B cell (primary cell): ENCODE results near the gene RNF150. TPM values are rescaled to one million over a fixed set of nuclear protein-coding genes. Genes with fewer than 3 reads are reported as not detected.

Source experiments
- ATAC-seq: fragments of 200-7000 bp; cut with Tn5 transposase; one replicate; pipeline ENCODE4 v1.10.0; 2021; ENCODE audit warnings: low read depth, mild to moderate bottlenecking, moderate number of reproducible peaks, moderate library complexity
- CTCF ChIA-PET: fragments of 350-600 bp; sonication (Branson Sonifier 250); formaldehyde crosslinking; loops from one replicate; lab custom pipeline; 2021; ENCODE audit warnings: antibody characterized with exemption, inconsistent platforms; lab: Charles Lee
- POLR2A ChIA-PET: fragments of 350-600 bp; sonication (Branson Sonifier 250); formaldehyde crosslinking; loops from one replicate; lab custom pipeline; 2021; ENCODE audit warnings: antibody characterized with exemption; lab: Charles Lee
- DNase-seq: peaks from one replicate; pipeline ENCODE4 v3.0.0; 2013
- H2AFZ ChIP-seq: 2 replicates; pipeline ENCODE4 v1.6.1; 2012; ENCODE audit warnings: mild to moderate bottlenecking, low read depth, low read length; ENCODE audit not compliant: insufficient read depth, poor library complexity, severe bottlenecking
- H3K27ac ChIP-seq, 2 donors: 1 replicate in 1 of 2; 2 replicates in 1 of 2; pipeline ENCODE4 v1.5.1; 2012 to 2013; ENCODE audit warnings: low read length in 2 of 2, mild to moderate bottlenecking in 2 of 2, moderate library complexity in 1 of 2
- H3K27me3 ChIP-seq, 4 experiments: fragments of 200-600 bp in 1 of 4; sonication (generic) in 1 of 4; replicated peaks in 1 of 4; 1 replicate in 2 of 4; 2 replicates in 2 of 4; pipeline versions ENCODE4 v1.6.1 to v1.7.0; 2013 to 2016; ENCODE audit warnings: low read length in 3 of 4, mild to moderate bottlenecking in 2 of 4, mixed read lengths in 1 of 4, moderate library complexity in 1 of 4; ENCODE audit not compliant: insufficient read depth in 4 of 4, control insufficient read depth in 3 of 4; ENCODE audit errors: control extremely low read depth in 1 of 4
- H3K36me3 ChIP-seq, 2 experiments: replicated peaks in 1 of 2; 1 replicate in 1 of 2; 2 replicates in 1 of 2; pipeline versions ENCODE4 v1.6.1 to v1.7.1; 2013; ENCODE audit warnings: low read length in 1 of 2; ENCODE audit not compliant: insufficient read depth in 2 of 2, control insufficient read depth in 1 of 2; ENCODE audit errors: control extremely low read depth in 1 of 2, extremely low read depth in 1 of 2
- H3K4me1 ChIP-seq, 2 donors: fragments of 200-600 bp in 1 of 2; sonication (generic) in 1 of 2; 1 replicate in 1 of 2; 2 replicates in 1 of 2; pipeline versions ENCODE4 v1.5.1 to v1.6.1; 2013 to 2017; ENCODE audit warnings: low read length in 2 of 2; ENCODE audit not compliant: control insufficient read depth in 2 of 2, insufficient read depth in 2 of 2
- H3K4me2 ChIP-seq: replicated peaks from 2 replicates; pipeline ENCODE3; 2012; ENCODE audit warnings: mild to moderate bottlenecking, low read depth, low read length; ENCODE audit not compliant: poor library complexity, severe bottlenecking
- H3K4me3 ChIP-seq, 5 experiments: fragments of 200-600 bp in 1 of 5; sonication (generic) in 1 of 5; 1 replicate in 3 of 5; 2 replicates in 2 of 5; pipeline versions ENCODE4 v1.5.1 to v1.7.0; 2011 to 2016; ENCODE audit warnings: low read length in 4 of 5, mild to moderate bottlenecking in 4 of 5, low read depth in 2 of 5, control low read depth in 1 of 5, moderate library complexity in 1 of 5; ENCODE audit not compliant: insufficient read depth in 1 of 5; ENCODE audit errors: control extremely low read depth in 1 of 5, extremely low read depth in 1 of 5
- H3K79me2 ChIP-seq: fragments of 200-600 bp; sonication (generic); one replicate; pipeline ENCODE4 v1.6.0; 2016; ENCODE audit warnings: low read length; ENCODE audit not compliant: control insufficient read depth, insufficient read depth
- H3K9ac ChIP-seq: fragments of 200-600 bp; sonication (generic); 2 replicates; pipeline ENCODE4 v1.6.1; 2017; ENCODE audit warnings: mild to moderate bottlenecking, low read length, moderate library complexity
- H3K9me3 ChIP-seq, 3 donors: one replicate each; pipeline versions ENCODE4 v1.6.1 to v1.7.1; 2013; ENCODE audit warnings: low read length in 2 of 3; ENCODE audit not compliant: control insufficient read depth in 2 of 3, insufficient read depth in 1 of 3; ENCODE audit errors: control extremely low read depth in 1 of 3
- H4K20me1 ChIP-seq: 2 replicates; pipeline ENCODE4 v1.6.0; 2012; ENCODE audit warnings: mild to moderate bottlenecking, low read length; ENCODE audit not compliant: insufficient read depth, control insufficient read depth, poor library complexity, severe bottlenecking
- H3K27ac Mint-ChIP-seq: one replicate; pipeline ENCODE4 v1.8.0; 2021; ENCODE audit warnings: mixed read lengths
- H3K27me3 Mint-ChIP-seq: one replicate; pipeline ENCODE4 v1.8.0; 2021; ENCODE audit warnings: mixed read lengths
- H3K4me1 Mint-ChIP-seq: one replicate; pipeline ENCODE4 v1.8.0; 2021; ENCODE audit warnings: mixed read lengths
- H3K4me3 Mint-ChIP-seq: one replicate; pipeline ENCODE4 v1.8.0; 2021; ENCODE audit warnings: mixed read lengths
- H3K9me3 Mint-ChIP-seq: one replicate; pipeline ENCODE4 v1.8.0; 2022; ENCODE audit warnings: mixed read lengths; ENCODE audit not compliant: insufficient read depth
- CTCF ChIP-seq: fragments of 200-600 bp; IDR thresholded peaks from one replicate; pipeline ENCODE4 v1.8.0; 2022; ENCODE audit warnings: antibody characterized with exemption, mild to moderate bottlenecking
- EZH2 ChIP-seq: IDR thresholded peaks from 2 replicates; pipeline ENCODE4 v1.6.1; 2012; ENCODE audit warnings: borderline replicate concordance, low read depth, mild to moderate bottlenecking, moderate library complexity, low read length; ENCODE audit not compliant: insufficient read depth, poor library complexity, severe bottlenecking
- WGBS: methylation state at CpG from one replicate; pipeline ENCODE4 v1.1.5; 2013; ENCODE audit warnings: missing lambda C conversion rate; ENCODE audit not compliant: insufficient coverage; 5-methylcytosine and 5-hydroxymethylcytosine counted together
- intact Hi-C: fragments of 100-400 bp; cut with micrococcal nuclease; formaldehyde crosslinking; loops from one replicate; pipeline ENCODE4 v1.10.0; 2022
- polyA plus RNA-seq: library from polyadenylated mRNA; depleted of rRNA; stranded (reverse); fragments of >200 nt; gene quantifications from 2 replicates; pipeline ENCODE4 v1.2.3, GENCODE V29; 2012
- total RNA-seq, 2 donors: library from RNA; stranded (reverse); fragments of 120-200 nt in 1 of 2; gene quantifications; 1 replicate in 1 of 2; 2 replicates in 1 of 2; pipeline versions ENCODE4 v1.2.3 to v1.2.4, GENCODE V29; 2013 to 2022

Gene RNF150
- total and polyA plus RNA-seq, 2 donors (not counting 1 experiment from before 2014, with no cell fraction given) = not detected

GRCh38 chr4:140945106-140945505 lies 188.2 kb downstream of the RNF150 start:
- intact Hi-C loops = no loop called here
- Histone ChIP-seq H3K79me2 (no peaks in the 10 kb centered on the region), H3K9me3 (no peaks in the 10 kb centered on the region), H3K36me3 (no peaks in the 10 kb centered on the region), H3K4me3 (no peak overlapping the region), H3K27ac (no peak overlapping the region), H3K27me3 (peaks cover 0 to 4% (median 0%) of the 10 kb centered on the region in 4 experiments), H4K20me1 (no peaks in the 10 kb centered on the region), H3K4me2 (no peak overlapping the region), H2AFZ (no peak overlapping the region), H3K9ac (no peak overlapping the region), H3K4me1 (no peaks in the 10 kb centered on the region)
- Mint-ChIP-seq H3K27me3 (peaks cover 13% of the 10 kb centered on the region), H3K9me3 (no peaks in the 10 kb centered on the region), H3K4me3 (no peak overlapping the region), H3K4me1 (no peaks in the 10 kb centered on the region), H3K27ac (no peak overlapping the region)
- no peak for ATAC-seq
- WGBS = no CpG with 5 or more reads among the region's 2 CpGs
- ChIA-PET CTCF (interaction anchor here (0.7 kb wide), 1 partner anchor 933 kb away, joined by 3 read pairs; no protein-coding TSS in a partner anchor), POLR2A (no interaction called here)
- TF ChIP-seq CTCF = no peak
- TF ChIP-seq EZH2 = no peak
- no peak for DNase-seq

DNA sequence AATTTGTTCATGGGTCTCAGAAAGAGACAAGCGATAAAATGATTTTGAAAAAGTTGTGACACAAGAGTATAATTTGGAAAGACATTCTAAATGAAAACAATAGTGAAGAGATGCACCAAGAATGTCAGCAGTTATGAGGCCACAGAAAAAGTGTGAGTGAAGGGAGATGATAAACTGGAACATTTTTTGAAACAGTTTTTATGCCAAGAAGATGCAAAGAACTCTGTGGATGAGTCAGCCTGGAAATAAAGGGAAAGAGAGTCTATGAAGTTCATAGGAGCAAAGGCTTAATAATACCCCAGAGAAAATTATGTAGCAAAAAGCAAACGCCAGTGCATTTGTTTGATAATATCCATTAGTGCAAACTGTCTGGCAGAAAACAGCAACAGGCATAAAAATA lies 188.7 kb downstream of the RNF150 start:
- no CpG with 5 or more reads among the region's 2 CpGs for WGBS
- Mint-ChIP-seq H3K4me1 (no peaks in the 10 kb centered on the region), H3K4me3 (no peak overlapping the region), H3K9me3 (no peaks in the 10 kb centered on the region), H3K27me3 (peaks cover 10% of the 10 kb centered on the region), H3K27ac (no peak overlapping the region)
- ChIA-PET CTCF (interaction anchor here (0.7 kb wide), 1 partner anchor 932 kb away, joined by 3 read pairs; no protein-coding TSS in a partner anchor), POLR2A (no interaction called here)
- H2AFZ ChIP-seq = no peak overlapping the region
- no peak overlapping the region for H3K4me3 ChIP-seq
- no peaks in the 10 kb centered on the region for H4K20me1 ChIP-seq
- H3K27ac ChIP-seq = no peak overlapping the region
- H3K4me2 ChIP-seq = no peak overlapping the region
- no peaks in the 10 kb centered on the region for H3K79me2 ChIP-seq
- intact Hi-C loops = no loop called here
- H3K36me3 ChIP-seq = no peaks in the 10 kb centered on the region
- H3K4me1 ChIP-seq = no peaks in the 10 kb centered on the region
- no peak overlapping the region for H3K9ac ChIP-seq
- H3K27me3 ChIP-seq = peaks cover 0 to 4% (median 0%) of the 10 kb centered on the region in 4 experiments
- no peak for ATAC-seq
- no peak for DNase-seq
- H3K9me3 ChIP-seq = no peaks in the 10 kb centered on the region
- TF ChIP-seq CTCF (no peak), EZH2 (no peak)
